ENCODE measurements around the gene ZNF680. TPM values are rescaled to one million over a fixed set of nuclear protein-coding genes. Genes with fewer than 3 reads are reported as not detected.

Gene ZNF680
- total and polyA plus RNA-seq, 4 donors: 3.2 to 42.0 (median 7.8) TPM

- Histone ChIP-seq H3K9ac (ENCODE audit: insufficient read depth in 1 of 2, low read length in 2 of 2) (no peak overlapping the region), H3K4me1 (ENCODE audit: control insufficient read depth in 5 of 5, insufficient read depth in 5 of 5, low read length in 5 of 5) (peaks cover 0 to 3% (median 0%) of the 10 kb centered on the region in 5 donors), H3K36me3 (ENCODE audit: control insufficient read depth in 4 of 4, insufficient read depth in 4 of 4, low read length in 4 of 4) (no peaks in the 10 kb centered on the region), H3K9me3 (ENCODE audit: control insufficient read depth in 4 of 4, insufficient read depth in 3 of 4, low read length in 3 of 4) (peaks cover 0 to 6% (median 0%) of the 10 kb centered on the region in 4 donors), H3K27me3 (ENCODE audit: control insufficient read depth in 3 of 3, insufficient read depth in 3 of 3, low read length in 2 of 3) (no peaks in the 10 kb centered on the region), H3K4me3 (no peak overlapping the region), H3K27ac (ENCODE audit: low read depth in 1 of 2, low read length in 1 of 2) (peak overlapping the region; percentile 17 to 69)
- 69 to 85% methylated on average over 5 of the region's 5 CpGs for WGBS, 2 donors
- no peak for ATAC-seq (ENCODE audit: insufficient read depth, low FRiP score)
- TF ChIP-seq CTCF (IDR thresholded peaks at IDR 0.05; ENCODE audit: control extremely low read depth, extremely low read depth): no peak
- DNase-seq: no peak
Observed at GRCh38 chr7:64559206-64559605, 3.7 kb downstream of the ZNF680 start.

- peaks cover 0 to 3% (median 0%) of the 10 kb centered on the region in 5 donors for H3K4me1 ChIP-seq (ENCODE audit: control insufficient read depth in 5 of 5, insufficient read depth in 5 of 5, low read length in 5 of 5)
Observed at GRCh38 chr7:64558781-64559180, 4.1 kb downstream of the ZNF680 start.

GRCh38 chr7:64558323-64558705 is 4.6 kb downstream of the ZNF680 start:
- peak overlapping the region; percentile 69 to 77 for H3K27ac ChIP-seq (ENCODE audit: low read depth in 1 of 2, low read length in 1 of 2)
- no peaks in the 10 kb centered on the region for H3K36me3 ChIP-seq (ENCODE audit: control insufficient read depth in 4 of 4, insufficient read depth in 4 of 4, low read length in 4 of 4)
- peaks cover 0 to 9% (median 0%) of the 10 kb centered on the region in 4 donors for H3K9me3 ChIP-seq (ENCODE audit: control insufficient read depth in 4 of 4, insufficient read depth in 3 of 4, low read length in 3 of 4)
- no peak overlapping the region for H3K4me3 ChIP-seq
- ATAC-seq (ENCODE audit: insufficient read depth, low FRiP score) (no peak), DNase-seq (no peak)
- no peaks in the 10 kb centered on the region for H3K27me3 ChIP-seq (ENCODE audit: control insufficient read depth in 3 of 3, insufficient read depth in 3 of 3, low read length in 2 of 3)
- no peak for TF ChIP-seq CTCF (IDR thresholded peaks at IDR 0.05; ENCODE audit: control extremely low read depth, extremely low read depth)
- H3K4me1 ChIP-seq (ENCODE audit: control insufficient read depth in 5 of 5, insufficient read depth in 5 of 5, low read length in 5 of 5): peaks cover 0 to 3% (median 0%) of the 10 kb centered on the region in 5 donors
- 89 to 100% methylated on average over 1 of the region's 1 CpG for WGBS, 2 donors
- no peak overlapping the region for H3K9ac ChIP-seq (ENCODE audit: insufficient read depth in 1 of 2, low read length in 2 of 2)

More at GRCh38 chr7:64558781-64559180, 4.1 kb downstream of the ZNF680 start:
- Histone ChIP-seq H3K9me3 (ENCODE audit: control insufficient read depth in 4 of 4, insufficient read depth in 3 of 4, low read length in 3 of 4) (peaks cover 0 to 6% (median 0%) of the 10 kb centered on the region in 4 donors), H3K27ac (ENCODE audit: low read depth in 1 of 2, low read length in 1 of 2) (peak overlapping the region in 1 of 2 donors; percentile 69), H3K4me3 (no peak overlapping the region), H3K27me3 (ENCODE audit: control insufficient read depth in 3 of 3, insufficient read depth in 3 of 3, low read length in 2 of 3) (no peaks in the 10 kb centered on the region), H3K9ac (ENCODE audit: insufficient read depth in 1 of 2, low read length in 2 of 2) (no peak overlapping the region), H3K36me3 (ENCODE audit: control insufficient read depth in 4 of 4, insufficient read depth in 4 of 4, low read length in 4 of 4) (no peaks in the 10 kb centered on the region)
- DNase-seq (no peak), ATAC-seq (ENCODE audit: insufficient read depth, low FRiP score) (no peak)
- 73 to 76% methylated on average over 4 of the region's 4 CpGs for WGBS, 2 donors
- TF ChIP-seq CTCF (IDR thresholded peaks at IDR 0.05; ENCODE audit: control extremely low read depth, extremely low read depth): no peak
